ENCODE results near the gene TAOK2.

GRCh38 chr16:30025156-30025555 lies 51.5 kb downstream of the TAOK2 start:
- TF ChIP-seq, protein P1, sequence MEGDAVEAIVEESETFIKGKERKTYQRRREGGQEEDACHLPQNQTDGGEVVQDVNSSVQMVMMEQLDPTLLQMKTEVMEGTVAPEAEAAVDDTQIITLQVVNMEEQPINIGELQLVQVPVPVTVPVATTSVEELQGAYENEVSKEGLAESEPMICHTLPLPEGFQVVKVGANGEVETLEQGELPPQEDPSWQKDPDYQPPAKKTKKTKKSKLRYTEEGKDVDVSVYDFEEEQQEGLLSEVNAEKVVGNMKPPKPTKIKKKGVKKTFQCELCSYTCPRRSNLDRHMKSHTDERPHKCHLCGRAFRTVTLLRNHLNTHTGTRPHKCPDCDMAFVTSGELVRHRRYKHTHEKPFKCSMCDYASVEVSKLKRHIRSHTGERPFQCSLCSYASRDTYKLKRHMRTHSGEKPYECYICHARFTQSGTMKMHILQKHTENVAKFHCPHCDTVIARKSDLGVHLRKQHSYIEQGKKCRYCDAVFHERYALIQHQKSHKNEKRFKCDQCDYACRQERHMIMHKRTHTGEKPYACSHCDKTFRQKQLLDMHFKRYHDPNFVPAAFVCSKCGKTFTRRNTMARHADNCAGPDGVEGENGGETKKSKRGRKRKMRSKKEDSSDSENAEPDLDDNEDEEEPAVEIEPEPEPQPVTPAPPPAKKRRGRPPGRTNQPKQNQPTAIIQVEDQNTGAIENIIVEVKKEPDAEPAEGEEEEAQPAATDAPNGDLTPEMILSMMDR (IDR thresholded peaks at IDR 0.05): no peak
- TF ChIP-seq POLR2A (IDR thresholded peaks at IDR 0.05): no peak

Measured in thyroid gland (tissue), 4 donors.